Measurements from ENCODE around the gene LRRC45.
"Not testable (repeated sequence)": the region's sequence is repeated elsewhere in the genome, so short reads cannot be mapped to it uniquely, and the experiment has no call there.

LRRC45 gene

GRCh38 chr17:81980707-81981343 is 42.3 kb upstream of the LRRC45 start:
- peaks cover 9% of the 10 kb centered on the region; the same call in 1 of the 2 replicates for H3K79me2 ChIP-seq (ENCODE audit: insufficient read depth, low read length)
- no peaks in the 10 kb centered on the region for H3K9me3 ChIP-seq (ENCODE audit: insufficient read depth, low read length)
- no peak overlapping the region for H3K4me2 ChIP-seq (ENCODE audit: low read depth, low read length, poor library complexity, severe bottlenecking)
- H3K27ac ChIP-seq (ENCODE audit: low read depth, low read length): no peak overlapping the region
- no peaks in the 10 kb centered on the region for H3K27me3 ChIP-seq (ENCODE audit: low read length)
- H3K4me3 ChIP-seq (ENCODE audit: insufficient read depth, low read length, poor library complexity, severe bottlenecking): no peak overlapping the region
- H4K20me1 ChIP-seq (ENCODE audit: low read depth, low read length): no peaks in the 10 kb centered on the region
- no peak overlapping the region for H2AFZ ChIP-seq (ENCODE audit: low read depth, low read length, severe bottlenecking)
- no peaks in the 10 kb centered on the region; the same call in 1 of the 2 replicates for H3F3A ChIP-seq (ENCODE audit: insufficient read depth)
- H3K9me2 ChIP-seq (replicated peaks; ENCODE audit: insufficient read depth, low read length): no peaks in the 10 kb centered on the region
- TF ChIP-seq EZH2phosphoT487 (conservative IDR thresholded peaks at IDR 0.05; ENCODE audit: low read length) (no peak), CTCF (IDR thresholded peaks at IDR 0.05; ENCODE audit: insufficient read depth, low read length, poor library complexity, severe bottlenecking) (no peak)
- H3K9ac ChIP-seq (ENCODE audit: low read length): no peak overlapping the region
- no peaks in the 10 kb centered on the region for H3K36me3 ChIP-seq (ENCODE audit: low read length)

- H3K9me2 ChIP-seq (replicated peaks; ENCODE audit: insufficient read depth, low read length); H3K27me3 ChIP-seq (ENCODE audit: low read length); H3K9me3 ChIP-seq (ENCODE audit: insufficient read depth, low read length); H3K36me3 ChIP-seq (ENCODE audit: low read length); H3K4me2 ChIP-seq (ENCODE audit: low read depth, low read length, poor library complexity, severe bottlenecking); H4K20me1 ChIP-seq (ENCODE audit: low read depth, low read length); H3F3A ChIP-seq (ENCODE audit: insufficient read depth); H3K4me3 ChIP-seq (ENCODE audit: insufficient read depth, low read length, poor library complexity, severe bottlenecking); H3K9ac ChIP-seq (ENCODE audit: low read length); H3K79me2 ChIP-seq (ENCODE audit: insufficient read depth, low read length); H3K27ac ChIP-seq (ENCODE audit: low read depth, low read length); H2AFZ ChIP-seq (ENCODE audit: low read depth, low read length, severe bottlenecking): not testable (repeated sequence)
These were observed 41.6 kb upstream of the LRRC45 start for GRCh38 chr17:81981511-81981910.

- no peak overlapping the region for H3K9ac ChIP-seq (ENCODE audit: low read length)
- TF ChIP-seq EZH2phosphoT487 (conservative IDR thresholded peaks at IDR 0.05; ENCODE audit: low read length) (no peak), CTCF (IDR thresholded peaks at IDR 0.05; ENCODE audit: insufficient read depth, low read length, poor library complexity, severe bottlenecking) (no peak)
- H3K27ac ChIP-seq (ENCODE audit: low read depth, low read length): no peak overlapping the region
- H3K36me3 ChIP-seq (ENCODE audit: low read length): no peaks in the 10 kb centered on the region
- peaks cover 5% of the 10 kb centered on the region; the same call in 1 of the 2 replicates for H3K79me2 ChIP-seq (ENCODE audit: insufficient read depth, low read length)
- H3K4me2 ChIP-seq (ENCODE audit: low read depth, low read length, poor library complexity, severe bottlenecking): no peak overlapping the region
- H2AFZ ChIP-seq (ENCODE audit: low read depth, low read length, severe bottlenecking): no peak overlapping the region
- H3K9me3 ChIP-seq (ENCODE audit: insufficient read depth, low read length): no peaks in the 10 kb centered on the region
- H3F3A ChIP-seq (ENCODE audit: insufficient read depth): no peaks in the 10 kb centered on the region
- H4K20me1 ChIP-seq (ENCODE audit: low read depth, low read length): no peaks in the 10 kb centered on the region
- no peak overlapping the region for H3K4me3 ChIP-seq (ENCODE audit: insufficient read depth, low read length, poor library complexity, severe bottlenecking)
- H3K27me3 ChIP-seq (ENCODE audit: low read length): no peaks in the 10 kb centered on the region
- H3K9me2 ChIP-seq (replicated peaks; ENCODE audit: insufficient read depth, low read length): no peaks in the 10 kb centered on the region
These were observed 40.0 kb upstream of the LRRC45 start for GRCh38 chr17:81983011-81983638.

- Histone ChIP-seq H3K79me2 (ENCODE audit: insufficient read depth, low read length) (no peaks in the 10 kb centered on the region), H3K9me3 (ENCODE audit: insufficient read depth, low read length) (no peaks in the 10 kb centered on the region), H2AFZ (ENCODE audit: low read depth, low read length, severe bottlenecking) (no peak overlapping the region), H3K27ac (ENCODE audit: low read depth, low read length) (no peak overlapping the region), H3K27me3 (ENCODE audit: low read length) (no peaks in the 10 kb centered on the region), H3K9ac (ENCODE audit: low read length) (no peak overlapping the region), H4K20me1 (ENCODE audit: low read depth, low read length) (no peaks in the 10 kb centered on the region), H3K4me2 (ENCODE audit: low read depth, low read length, poor library complexity, severe bottlenecking) (no peak overlapping the region), H3K36me3 (ENCODE audit: low read length) (no peaks in the 10 kb centered on the region), H3K4me3 (ENCODE audit: insufficient read depth, low read length, poor library complexity, severe bottlenecking) (no peak overlapping the region), H3F3A (ENCODE audit: insufficient read depth) (no peaks in the 10 kb centered on the region), H3K9me2 (replicated peaks; ENCODE audit: insufficient read depth, low read length) (no peaks in the 10 kb centered on the region)
- no peak for TF ChIP-seq EZH2phosphoT487 (conservative IDR thresholded peaks at IDR 0.05; ENCODE audit: low read length)
- no peak for TF ChIP-seq CTCF (IDR thresholded peaks at IDR 0.05; ENCODE audit: insufficient read depth, low read length, poor library complexity, severe bottlenecking)
These were observed 39.3 kb upstream of the LRRC45 start for GRCh38 chr17:81983639-81984373.
